ENCODE data around the gene ABCB8.

Gene ABCB8

DNA sequence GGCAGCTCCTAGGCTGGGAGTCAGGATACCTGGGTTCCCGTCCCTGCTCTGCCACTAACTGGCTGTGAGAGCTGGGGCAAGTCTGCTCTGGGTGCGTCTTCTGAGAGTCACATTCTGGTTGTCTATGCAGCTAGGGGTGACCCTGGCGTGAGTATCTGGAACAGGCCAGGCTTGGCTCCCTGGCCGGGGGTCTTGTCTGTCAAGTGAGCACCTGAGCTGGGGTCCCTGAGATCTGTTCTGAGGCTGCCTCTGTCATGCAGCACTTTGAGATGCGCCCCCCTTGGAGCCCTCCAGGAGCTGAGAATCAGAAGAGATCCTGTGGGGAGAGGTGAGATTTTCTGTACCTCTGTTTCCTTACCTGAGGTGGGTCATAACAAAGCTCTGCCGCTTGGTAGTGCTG lies 65.5 kb downstream of the ABCB8 start:
- Histone ChIP-seq H3K36me3 (ENCODE audit: control insufficient read depth in 1 of 2, insufficient read depth in 2 of 2, low read length in 2 of 2) (peaks cover 0 to 7% of the 10 kb centered on the region in 2 donors), H3K27me3 (ENCODE audit: low read depth, low read length) (no peaks in the 10 kb centered on the region), H3K4me1 (ENCODE audit: control insufficient read depth in 1 of 2, insufficient read depth in 2 of 2, low read length in 2 of 2) (peaks cover 7 to 31% of the 10 kb centered on the region in 2 donors)

DNA sequence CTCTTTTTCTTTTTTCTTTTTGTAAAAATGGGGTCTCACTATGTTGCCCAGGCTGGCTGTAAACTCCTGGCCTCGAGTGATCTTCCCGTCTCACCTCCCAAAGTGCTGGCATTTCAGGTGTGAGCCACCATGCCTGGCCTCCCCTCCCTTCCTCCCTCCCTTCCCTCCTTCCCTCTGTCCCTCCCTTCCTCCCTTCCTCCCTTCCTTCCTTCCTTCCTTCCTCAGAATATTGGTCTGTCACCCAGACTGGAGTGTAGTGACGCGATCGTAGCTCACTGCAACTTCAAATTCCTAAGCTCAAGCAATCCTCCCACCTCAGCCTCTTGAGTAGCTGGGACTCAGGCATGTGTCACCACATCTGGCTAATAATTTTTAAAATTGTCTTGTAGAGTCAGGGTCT lies 66.4 kb downstream of the ABCB8 start:
- Histone ChIP-seq H3K9me3 (ENCODE audit: control insufficient read depth in 1 of 2, low read length in 2 of 2) (no peaks in the 10 kb centered on the region), H3K27ac (ENCODE audit: low read length) (no peak overlapping the region), H3K4me1 (ENCODE audit: control insufficient read depth in 1 of 2, insufficient read depth in 2 of 2, low read length in 2 of 2) (peaks cover 4 to 29% of the 10 kb centered on the region in 2 donors), H3K36me3 (ENCODE audit: control insufficient read depth in 1 of 2, insufficient read depth in 2 of 2, low read length in 2 of 2) (peaks cover 0 to 7% of the 10 kb centered on the region in 2 donors), H3K27me3 (ENCODE audit: low read depth, low read length) (no peaks in the 10 kb centered on the region), H3K4me3 (ENCODE audit: low read depth in 1 of 2, low read length in 2 of 2) (no peak overlapping the region)

More for the DNA sequence above, 65.5 kb downstream of the ABCB8 start:
- Histone ChIP-seq H3K27ac (ENCODE audit: low read length) (no peak overlapping the region), H3K4me3 (ENCODE audit: low read depth in 1 of 2, low read length in 2 of 2) (no peak overlapping the region), H3K9me3 (ENCODE audit: control insufficient read depth in 1 of 2, low read length in 2 of 2) (no peaks in the 10 kb centered on the region)

DNA sequence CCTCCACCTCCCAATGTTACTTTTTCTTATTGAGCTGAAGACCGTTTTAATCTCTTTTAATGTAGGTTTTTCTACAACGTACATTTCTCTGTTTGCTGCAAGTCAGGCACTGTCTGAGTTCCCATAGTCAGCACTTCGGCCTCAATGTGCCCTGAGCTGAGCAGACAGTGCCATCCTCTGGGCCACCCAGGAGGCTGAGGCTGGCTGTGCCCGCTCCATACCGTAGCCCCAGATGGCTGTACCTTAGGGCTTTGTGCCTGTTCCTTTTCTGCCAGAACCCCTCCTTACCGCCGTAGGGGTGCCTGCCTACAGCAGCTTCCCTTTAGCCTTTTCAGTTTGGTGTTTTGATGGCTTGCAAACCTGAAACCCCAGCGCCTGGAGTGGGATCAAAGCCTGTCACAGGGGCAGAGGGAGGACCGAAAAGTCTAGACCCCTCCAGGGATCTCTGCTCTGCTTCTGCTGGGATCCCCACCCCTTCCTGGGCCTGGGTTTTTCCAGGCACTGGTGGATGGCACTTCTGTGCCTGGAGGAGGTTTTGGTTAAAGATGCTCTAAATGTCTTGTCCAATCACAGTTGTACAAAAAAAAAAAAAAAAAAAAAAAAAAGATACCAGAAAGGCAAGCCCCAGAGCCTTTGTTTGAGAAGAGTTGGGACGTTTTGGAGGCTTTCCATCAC lies 67.0 kb downstream of the ABCB8 start:
- Histone ChIP-seq H3K4me3 (ENCODE audit: low read depth in 1 of 2, low read length in 2 of 2) (no peak overlapping the region), H3K4me1 (ENCODE audit: control insufficient read depth in 1 of 2, insufficient read depth in 2 of 2, low read length in 2 of 2) (peaks cover 0 to 29% of the 10 kb centered on the region in 2 donors), H3K27me3 (ENCODE audit: low read depth, low read length) (no peaks in the 10 kb centered on the region), H3K36me3 (ENCODE audit: control insufficient read depth in 1 of 2, insufficient read depth in 2 of 2, low read length in 2 of 2) (peaks cover 0 to 7% of the 10 kb centered on the region in 2 donors), H3K27ac (ENCODE audit: low read length) (no peak overlapping the region), H3K9me3 (ENCODE audit: control insufficient read depth in 1 of 2, low read length in 2 of 2) (no peaks in the 10 kb centered on the region)

DNA sequence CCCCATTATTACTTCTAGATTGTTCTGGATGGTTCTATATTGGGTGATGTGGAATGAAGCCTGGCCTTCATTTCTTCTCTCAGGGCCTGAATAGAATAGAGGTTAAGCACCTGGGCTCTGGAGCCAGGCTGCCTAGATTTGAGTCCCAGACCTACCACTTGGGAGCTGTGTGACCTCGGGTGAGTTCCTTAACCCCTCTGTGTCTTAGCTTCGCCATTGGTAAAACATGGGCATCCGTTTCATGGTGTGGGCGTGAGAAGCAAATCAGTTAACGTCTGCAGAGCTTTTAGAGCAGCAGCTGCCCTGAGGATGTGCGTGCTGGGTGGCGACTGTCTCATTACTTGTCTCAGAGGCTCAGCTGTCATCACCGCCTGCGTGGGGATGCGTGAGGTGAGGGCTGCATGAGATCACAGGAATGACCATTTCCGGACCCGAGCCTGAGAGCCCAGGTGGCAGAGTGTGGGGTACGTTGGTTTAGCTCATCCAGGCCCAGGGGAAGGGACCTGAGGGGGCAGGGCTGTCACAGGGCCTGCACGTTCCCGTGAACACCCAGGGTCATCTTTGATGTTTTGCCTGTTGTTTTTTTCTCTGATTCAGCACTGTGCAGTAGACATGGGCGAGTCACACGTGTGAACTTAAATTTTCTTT lies 67.7 kb downstream of the ABCB8 start:
- H3K27ac ChIP-seq (ENCODE audit: low read length): no peak overlapping the region
- H3K4me3 ChIP-seq (ENCODE audit: low read depth in 1 of 2, low read length in 2 of 2): no peak overlapping the region
- H3K4me1 ChIP-seq (ENCODE audit: control insufficient read depth in 1 of 2, insufficient read depth in 2 of 2, low read length in 2 of 2): peaks cover 0 to 27% of the 10 kb centered on the region in 2 donors
- H3K9me3 ChIP-seq (ENCODE audit: control insufficient read depth in 1 of 2, low read length in 2 of 2): no peaks in the 10 kb centered on the region
- peaks cover 0 to 7% of the 10 kb centered on the region in 2 donors for H3K36me3 ChIP-seq (ENCODE audit: control insufficient read depth in 1 of 2, insufficient read depth in 2 of 2, low read length in 2 of 2)
- H3K27me3 ChIP-seq (ENCODE audit: low read depth, low read length): no peaks in the 10 kb centered on the region

All from muscle layer of duodenum (tissue), 2 donors.